AG08396 (cell line): ENCODE results near the gene PAX3.

Source experiments
- DNase-seq: peaks from one replicate; pipeline ENCODE4 v3.0.0; 2012; ENCODE audit warnings: low spot score, mixed read lengths

PAX3 gene

GRCh38 chr2:222310747-222311318 lies 12.0 kb upstream of the PAX3 start:
- DNase-seq: no peak

GRCh38 chr2:222309766-222310165 lies 11.0 kb upstream of the PAX3 start:
- no peak for DNase-seq

GRCh38 chr2:222309361-222309760 lies 10.6 kb upstream of the PAX3 start:
- DNase-seq: no peak

- no peak for DNase-seq
Observed at GRCh38 chr2:222307978-222308730, 9.4 kb upstream of the PAX3 start.

- no peak for DNase-seq
Observed at GRCh38 chr2:222307143-222307756, 8.5 kb upstream of the PAX3 start.

- DNase-seq: no peak
Observed at GRCh38 chr2:222306393-222307142, 7.8 kb upstream of the PAX3 start.

- DNase-seq: no peak
Observed at GRCh38 chr2:222305516-222306392, 7.0 kb upstream of the PAX3 start.

- no peak for DNase-seq
Observed at GRCh38 chr2:222304737-222305515, 6.1 kb upstream of the PAX3 start.

GRCh38 chr2:222303828-222304736 lies 5.3 kb upstream of the PAX3 start:
- DNase-seq: no peak

- no peak for DNase-seq
Observed at GRCh38 chr2:222303045-222303827, 4.4 kb upstream of the PAX3 start.

- DNase-seq: no peak
Observed at GRCh38 chr2:222302178-222303018, 3.6 kb upstream of the PAX3 start.

GRCh38 chr2:222301796-222302118 lies 3.0 kb upstream of the PAX3 start:
- no peak for DNase-seq

GRCh38 chr2:222301053-222301795 lies 2.4 kb upstream of the PAX3 start:
- no peak for DNase-seq

- no peak for DNase-seq
Observed at GRCh38 chr2:222300726-222301052, 1.9 kb upstream of the PAX3 start.

GRCh38 chr2:222299906-222300725 lies 1.3 kb upstream of the PAX3 start:
- DNase-seq: no peak

- no peak for DNase-seq
Observed at GRCh38 chr2:222298001-222298310, 842 bp downstream of the PAX3 start.

GRCh38 chr2:222297600-222297935 lies 1.2 kb downstream of the PAX3 start:
- no peak for DNase-seq
